Activated effector memory CD4-positive, alpha-beta T cell treated with anti-CD3 and anti-CD28 coated beads, Interleukin-2, amount 50 U/mL, for 16 hours (primary cell): ENCODE measurements around the gene C6.
"Not testable (repeated sequence)": the region's sequence is repeated elsewhere in the genome, so short reads cannot be mapped to it uniquely, and the experiment has no call there.

Experiments used
- DNase-seq: peaks from one replicate; pipeline ENCODE4 v3.0.0-alpha.2; 2020

C6 gene

DNA sequence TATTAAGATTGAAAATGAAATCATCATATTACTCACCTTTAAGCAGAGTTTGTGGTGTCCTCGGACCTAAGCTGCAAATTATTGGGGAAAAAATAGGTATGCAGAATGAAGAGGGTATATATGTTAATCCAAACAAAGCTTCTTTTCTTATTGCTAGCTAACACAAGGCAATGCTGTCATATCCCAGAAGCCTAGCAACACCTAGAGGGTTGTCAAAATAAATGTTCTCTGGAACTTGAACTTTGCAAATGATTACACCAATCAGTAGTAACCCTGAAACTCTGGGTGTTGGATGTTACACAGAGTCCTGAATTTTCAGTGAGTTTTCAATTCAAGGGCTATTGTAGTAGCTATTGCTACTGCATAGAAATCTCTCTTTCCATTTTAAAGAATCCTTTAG lies at the start of gene C6:
C6 (minus strand) TSS at position 193 of the 400 bp plus-strand sequence. CDS start 10,302 bp downstream, outside the sequence.
- no peak for DNase-seq

DNA sequence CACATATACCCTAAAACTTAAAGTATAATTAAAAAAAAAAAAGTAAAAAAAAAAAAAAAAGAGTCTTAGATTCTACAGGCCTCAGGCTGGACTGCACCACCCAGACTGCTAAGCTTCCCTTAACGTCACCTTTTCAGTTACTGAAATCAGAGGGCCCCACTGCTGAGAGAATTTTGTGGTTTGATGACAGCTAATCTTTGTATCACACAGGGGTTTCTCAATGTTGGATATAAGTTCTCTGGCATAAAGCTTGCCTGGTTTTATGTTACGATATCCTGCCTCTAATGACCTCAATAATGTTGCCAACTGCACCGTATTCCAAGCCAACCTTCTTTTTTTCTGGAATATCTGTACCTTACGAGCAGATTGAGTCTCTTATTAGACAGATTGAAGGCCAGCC lies 43.1 kb upstream of the C6 start:
- no peak for DNase-seq

DNA sequence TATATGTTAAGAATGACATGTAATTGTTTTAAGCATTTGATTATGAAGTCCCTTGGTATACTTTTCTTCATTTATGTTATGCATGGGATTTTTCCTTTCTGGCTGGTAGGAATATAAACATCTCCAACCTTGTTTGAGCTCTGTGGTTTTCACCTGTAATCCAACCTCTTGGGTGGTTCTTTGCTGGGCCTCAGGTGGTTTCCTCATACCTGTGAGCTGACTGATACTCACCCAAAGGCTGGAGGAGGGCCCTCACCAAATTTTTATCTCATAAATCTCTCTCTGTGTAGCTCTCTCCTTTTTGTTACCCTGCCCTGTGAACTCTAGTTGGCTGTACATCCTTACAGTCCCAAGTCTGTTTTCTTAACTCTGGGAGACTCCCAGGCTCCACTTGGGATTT lies 39.8 kb upstream of the C6 start:
- no peak for DNase-seq

DNA sequence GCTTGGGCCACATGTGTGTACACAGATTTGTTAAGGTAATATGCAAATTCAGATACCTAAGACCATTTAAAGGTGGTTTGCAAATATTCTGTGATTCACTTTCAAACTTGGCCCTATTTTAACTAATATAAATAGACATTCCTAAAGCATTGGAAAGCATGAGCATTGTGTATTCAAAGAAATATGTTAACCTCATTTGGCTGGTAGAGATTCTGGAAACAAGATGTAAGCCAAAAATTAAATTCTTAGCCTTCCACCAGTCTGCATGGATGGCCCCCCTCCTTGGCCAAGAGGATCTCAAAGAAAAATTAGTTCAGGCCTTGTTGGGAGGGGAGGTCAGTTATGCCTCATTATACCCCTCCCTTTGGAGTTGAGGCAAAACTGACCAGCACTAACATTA lies 38.7 kb upstream of the C6 start:
- DNase-seq = no peak

DNA sequence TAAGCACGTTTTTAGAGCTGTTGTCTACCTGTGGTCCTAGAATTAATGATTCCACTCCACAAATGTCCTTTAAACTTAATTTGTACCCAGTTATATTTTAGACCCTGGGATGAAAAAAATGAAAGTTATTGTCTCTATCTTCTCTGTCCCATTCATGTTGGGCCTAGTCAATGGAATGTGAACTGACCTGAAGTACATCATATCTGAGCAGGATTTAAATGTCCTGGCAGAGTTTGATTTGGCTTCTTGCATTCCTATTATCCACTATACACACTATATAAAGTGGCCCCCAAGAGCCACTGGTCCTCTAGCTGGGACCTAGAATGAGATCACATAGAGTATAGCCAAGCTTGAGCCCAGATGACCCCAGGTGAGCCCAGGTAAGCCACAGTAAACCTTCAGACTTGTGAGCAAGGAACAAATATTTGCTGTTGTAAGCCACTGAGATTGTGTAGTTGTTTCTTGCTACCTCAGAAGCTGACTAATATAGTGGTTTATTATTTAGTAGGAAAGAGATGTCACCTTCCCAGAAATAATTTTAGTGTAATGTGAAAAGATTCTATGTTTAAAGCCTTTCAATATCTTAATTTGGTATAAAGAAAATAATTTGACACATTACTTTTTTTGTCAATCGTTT lies 37.1 kb upstream of the C6 start:
- DNase-seq = no peak

DNA sequence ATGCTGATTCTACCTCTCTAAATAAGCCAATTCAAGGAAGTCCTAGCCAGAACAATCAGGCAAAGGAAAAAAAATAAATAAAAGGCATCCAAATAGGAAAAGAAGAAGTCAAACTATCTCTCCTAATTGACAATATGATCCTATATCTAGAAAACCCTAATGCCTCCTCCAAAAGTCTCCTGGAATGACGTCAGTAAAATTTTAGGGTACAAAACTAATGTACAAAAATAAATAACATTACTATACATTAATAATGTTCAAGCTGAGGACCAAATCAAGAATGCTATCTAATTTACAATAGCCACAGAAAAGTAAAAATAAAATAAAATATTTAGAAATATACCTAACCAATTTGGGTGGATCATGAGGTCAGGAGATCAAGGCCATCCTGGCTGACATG lies 33.8 kb upstream of the C6 start:
- DNase-seq = no peak

DNA sequence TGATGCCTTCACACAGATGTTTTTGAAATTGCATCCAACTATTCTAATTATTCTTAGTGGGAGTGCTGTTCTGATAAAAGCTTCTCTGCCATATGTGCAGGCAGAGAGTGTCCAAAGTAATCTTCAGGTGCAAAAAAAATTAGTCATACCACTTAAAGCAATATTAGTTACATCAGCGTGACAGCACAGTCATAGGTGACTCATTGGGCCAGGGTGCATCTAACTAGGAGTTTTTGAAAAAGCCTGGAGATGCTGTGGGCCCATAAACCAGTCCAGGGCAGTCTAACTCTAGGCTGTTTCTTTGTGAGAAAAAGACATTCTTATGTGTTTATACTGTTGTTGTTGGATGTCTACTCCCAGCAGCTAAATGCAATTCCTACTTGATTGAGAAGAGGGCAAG lies 33.0 kb upstream of the C6 start:
- DNase-seq = no peak

DNA sequence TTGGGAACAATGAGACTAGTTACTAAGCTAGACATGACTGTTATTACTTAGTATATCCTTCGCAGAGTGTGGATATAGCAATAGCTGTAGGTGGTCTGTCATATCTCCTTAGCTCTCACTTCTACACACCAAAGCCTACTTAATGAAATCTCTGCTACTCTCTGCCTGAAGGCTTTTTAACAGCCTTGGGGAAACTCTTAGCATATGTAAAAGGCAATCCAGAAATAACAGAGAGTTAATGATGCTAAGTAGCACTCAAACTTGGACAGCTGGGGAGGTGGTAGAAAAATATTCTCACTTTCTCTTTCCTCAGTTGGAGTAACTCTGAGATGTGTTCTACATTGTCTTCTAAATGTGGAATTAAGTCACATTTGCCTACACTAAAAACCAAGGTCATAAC lies 30.2 kb upstream of the C6 start:
- no peak for DNase-seq

DNA sequence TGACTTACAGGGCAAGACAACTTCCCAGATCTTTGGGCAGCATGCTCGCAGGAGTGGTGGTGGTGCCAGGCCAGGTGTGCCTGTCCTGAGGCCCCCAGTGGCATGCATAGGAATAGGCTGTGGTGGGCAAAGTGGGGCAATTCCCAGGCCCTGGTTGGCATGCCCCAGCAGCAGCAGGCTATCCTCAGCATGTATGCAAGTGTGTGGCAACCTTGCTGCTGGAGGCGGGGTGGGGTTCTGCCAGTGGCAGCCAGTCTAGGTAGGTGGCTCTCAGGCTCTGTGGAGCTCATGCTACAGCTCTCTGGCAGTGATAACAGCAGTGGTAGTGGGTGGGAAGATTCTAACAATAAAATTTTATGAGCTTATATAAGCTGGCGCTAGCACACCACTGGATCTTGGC lies 27.7 kb upstream of the C6 start:
- no peak for DNase-seq

DNA sequence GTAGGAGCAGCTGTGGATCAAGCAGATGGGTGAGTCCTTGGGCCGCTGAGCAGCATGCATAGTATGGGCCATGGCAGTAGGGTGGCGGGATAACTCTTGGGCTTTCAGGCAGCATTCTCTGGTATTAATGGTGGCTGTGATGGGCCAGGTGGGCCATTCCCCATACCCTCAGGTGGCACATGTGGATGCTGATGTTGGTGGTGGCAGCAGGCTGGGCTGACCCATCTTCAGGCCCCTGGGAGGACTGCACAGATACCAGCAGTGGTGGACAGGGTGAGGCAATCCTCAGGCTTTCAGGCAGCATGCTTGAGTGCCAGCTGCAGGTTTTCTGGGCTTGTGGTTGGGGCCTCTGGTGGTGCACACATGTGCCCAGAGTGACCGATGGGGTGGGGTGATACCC lies 27.1 kb upstream of the C6 start:
- DNase-seq = no peak

DNA sequence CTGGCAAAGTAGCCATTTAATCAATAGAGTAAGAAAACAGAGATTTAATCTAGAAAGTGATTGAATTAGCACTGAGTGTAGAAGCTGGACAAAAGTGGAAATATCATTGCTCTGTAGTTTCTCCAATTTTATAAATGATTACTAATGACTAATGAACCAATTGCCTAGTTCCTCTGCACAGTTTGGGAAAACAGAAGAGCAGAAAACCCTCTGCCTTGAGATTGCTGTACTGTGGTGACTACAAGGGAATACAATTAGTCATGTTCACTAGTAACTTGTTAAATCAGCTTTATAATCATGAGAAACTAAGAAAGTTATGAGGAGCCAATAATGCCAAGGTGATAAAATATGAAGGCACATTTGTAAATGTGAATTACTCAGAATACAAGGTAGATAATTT lies 21.1 kb upstream of the C6 start:
- DNase-seq = no peak

DNA sequence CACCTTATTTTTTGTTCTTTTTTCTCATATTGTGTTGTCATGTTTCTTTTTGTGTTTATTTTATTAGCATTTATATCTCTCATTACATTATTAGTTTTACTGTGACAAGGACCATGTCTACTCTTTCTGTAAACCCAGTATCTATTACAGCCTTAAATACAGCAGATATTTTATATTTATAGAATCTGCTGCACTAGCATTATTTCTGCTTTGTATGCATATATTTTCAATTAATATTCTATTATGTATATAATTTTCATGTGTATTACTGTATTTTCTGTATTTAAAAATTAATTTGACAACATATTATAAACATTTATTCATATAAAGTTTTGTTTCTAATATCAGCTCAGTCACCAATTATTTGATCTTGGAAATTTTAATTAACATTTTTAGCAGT lies 19.5 kb upstream of the C6 start:
- DNase-seq = no peak

DNA sequence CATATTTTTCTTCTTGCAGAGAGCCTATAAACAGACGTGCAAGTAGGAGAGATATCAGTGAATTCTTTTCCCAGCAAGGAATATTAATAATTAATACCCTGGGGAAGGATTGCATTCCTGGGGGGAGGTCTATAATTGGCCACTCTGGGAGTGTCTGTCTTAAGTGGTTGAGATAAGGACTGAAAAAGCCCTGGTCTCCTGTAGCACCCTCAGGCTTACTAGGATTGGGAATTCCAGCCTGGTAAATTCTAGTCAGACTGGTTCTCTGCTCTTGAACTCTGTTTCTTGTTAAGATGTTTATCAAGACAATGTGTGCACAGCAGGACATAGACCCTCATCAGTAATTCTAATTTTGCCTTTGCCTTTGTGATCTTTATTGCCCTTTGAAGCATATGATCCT lies 16.9 kb upstream of the C6 start:
- DNase-seq = not testable (repeated sequence)

DNA sequence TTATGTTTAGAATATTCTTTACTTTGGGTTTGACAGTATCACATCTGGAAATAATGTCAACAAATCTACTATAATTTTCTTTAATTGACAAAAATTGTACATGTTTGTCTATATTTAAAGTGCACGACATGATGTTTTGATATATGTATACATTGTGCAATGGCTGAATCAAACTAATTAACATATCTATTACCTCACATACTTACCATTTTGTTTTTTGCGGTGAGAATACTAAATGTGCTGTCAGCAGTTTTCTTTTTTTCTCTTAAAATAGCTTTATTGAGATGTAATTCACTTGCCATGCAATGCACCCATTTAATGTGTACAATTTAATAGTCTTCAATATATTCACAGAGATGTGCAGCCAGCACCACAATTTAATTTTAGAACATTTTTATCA lies 10.6 kb upstream of the C6 start:
- DNase-seq = no peak

DNA sequence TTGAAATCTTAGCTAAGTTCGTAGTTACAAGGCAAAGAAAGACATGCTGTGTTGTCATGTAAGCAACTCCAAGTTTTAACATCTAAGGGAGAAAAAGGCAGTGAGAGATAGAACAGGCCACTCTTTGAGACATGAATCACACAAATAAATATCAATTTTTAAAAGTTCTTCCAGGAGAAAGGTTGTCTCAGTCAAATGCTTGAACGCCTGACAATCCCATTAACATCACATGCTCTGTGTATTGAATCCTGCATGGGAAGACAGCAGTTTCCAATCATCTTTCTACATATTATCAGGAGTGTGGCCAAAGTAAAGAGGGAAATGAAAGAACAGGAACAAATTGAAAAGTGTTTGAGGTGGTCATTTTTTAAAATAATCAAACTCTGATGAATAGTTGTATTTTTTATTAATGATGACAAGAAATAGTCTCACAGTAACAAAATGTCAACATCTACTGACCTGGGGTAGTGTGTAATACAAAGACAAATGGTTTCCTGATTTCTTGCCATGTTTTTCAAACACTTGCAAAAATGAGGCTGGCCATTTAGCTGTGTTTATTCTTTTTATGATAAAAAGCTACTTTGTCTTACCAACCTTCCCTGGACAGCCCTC lies 6.4 kb upstream of the C6 start:
- DNase-seq = no peak

DNA sequence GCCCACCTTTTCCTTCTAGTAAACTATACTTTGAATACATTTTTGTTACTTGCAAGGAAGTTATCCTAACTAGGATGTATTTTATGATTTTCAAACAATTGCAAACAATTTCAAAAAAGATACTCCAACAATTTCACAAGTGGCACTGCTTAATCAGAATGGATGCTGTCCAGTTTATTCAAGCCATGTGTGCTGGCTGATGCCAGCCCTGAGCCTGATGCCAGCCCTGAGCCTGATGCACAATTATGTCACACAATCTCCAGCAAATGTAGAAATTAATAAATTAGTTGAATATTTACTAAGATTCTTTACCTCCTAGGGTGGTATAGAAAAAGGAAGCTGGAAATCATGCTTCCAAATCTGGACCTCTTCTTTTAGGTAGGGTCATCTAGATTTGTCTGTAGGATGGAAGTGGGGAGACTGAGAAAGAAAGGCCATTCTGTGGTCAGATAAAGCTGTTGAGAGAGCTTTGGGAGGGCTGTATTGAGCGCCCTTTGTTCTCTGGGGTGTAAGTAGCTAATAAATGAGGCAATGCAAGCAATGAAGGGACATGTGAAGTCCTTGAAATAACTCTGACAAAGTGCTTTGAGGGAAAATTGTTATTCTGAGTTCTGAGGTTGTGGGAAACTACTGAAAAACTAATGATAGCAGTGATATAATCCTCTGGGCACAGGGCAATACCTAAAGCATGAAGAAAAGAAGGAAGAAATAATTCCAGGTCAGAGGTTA lies 5.8 kb upstream of the C6 start:
- DNase-seq = no peak

DNA sequence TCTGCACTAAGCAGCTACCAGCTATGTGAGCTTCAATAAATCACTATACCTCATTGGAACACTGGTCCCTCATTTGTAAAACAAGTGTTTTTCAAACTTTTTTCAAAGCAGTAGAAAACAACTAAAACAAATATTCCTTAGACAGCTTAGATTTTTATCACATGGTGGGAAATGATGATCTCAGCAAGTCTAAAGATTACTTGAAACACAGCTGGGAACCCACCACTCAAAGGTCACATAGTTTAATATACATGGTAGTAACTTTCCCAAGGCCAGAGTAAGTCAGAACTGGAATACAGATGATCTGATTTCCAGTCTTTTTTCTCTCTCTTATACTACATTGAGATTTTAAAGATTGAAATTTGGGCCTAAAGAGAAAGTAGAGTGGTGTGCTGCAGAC lies 850 bp upstream of the C6 start:
- DNase-seq = no peak

DNA sequence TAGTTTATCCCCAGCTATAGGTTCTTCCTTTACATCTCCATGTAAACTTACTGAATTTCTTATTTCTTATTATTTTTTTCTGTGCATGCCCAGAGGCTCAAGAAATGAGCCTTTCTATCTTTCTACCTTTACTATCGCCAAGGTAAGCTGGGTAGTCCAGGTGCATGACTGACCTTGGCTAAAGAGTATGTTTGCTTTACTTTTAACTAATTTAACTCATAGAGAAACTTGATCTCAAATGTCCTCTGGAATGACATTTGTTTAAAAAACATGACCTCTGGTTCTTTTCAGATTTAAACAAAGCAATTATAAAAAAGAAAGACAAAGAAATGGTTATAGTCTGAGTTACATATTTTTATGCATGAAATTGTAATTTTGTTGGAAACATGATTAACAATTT lies 397 bp downstream of the C6 start:
- no peak for DNase-seq

DNA sequence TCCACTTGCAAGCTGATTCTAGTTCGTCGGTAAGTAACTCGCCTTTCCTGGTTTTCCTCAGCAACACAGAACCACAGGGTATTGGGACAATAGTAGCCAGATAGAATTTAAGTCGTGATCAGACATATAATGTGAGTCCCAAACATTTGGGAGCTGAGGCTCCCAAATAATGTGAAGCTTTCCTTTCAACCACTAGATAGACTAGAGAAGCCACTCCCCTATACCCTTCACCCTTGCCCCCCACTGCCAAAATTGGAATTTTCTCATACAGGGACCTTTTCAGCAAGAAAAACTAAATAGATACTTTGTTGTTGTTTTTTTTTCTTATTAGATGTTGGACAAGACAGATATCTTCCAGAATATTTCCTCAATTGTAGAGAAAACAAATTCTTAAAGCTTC lies 1.9 kb downstream of the C6 start:
- DNase-seq = no peak

DNA sequence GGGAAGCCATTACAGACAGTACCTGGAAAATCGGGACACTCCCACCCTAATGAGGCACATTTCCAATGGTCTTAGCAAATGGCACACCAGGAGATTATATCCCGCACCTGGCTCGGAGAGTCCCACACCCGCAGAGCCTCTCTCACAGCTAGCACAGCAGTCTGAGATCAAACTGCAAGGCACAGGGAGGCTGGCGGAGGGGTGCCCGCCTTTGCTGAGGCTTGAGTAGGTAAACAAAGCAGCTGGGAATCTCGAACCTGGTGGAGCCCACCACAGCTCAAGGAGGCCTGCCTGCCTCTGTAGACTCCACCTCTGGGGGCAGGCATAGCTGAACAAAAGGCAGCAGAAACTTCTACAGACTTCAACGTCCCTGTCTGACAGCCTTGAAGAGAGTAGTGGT lies 7.9 kb downstream of the C6 start:
- peak; percentile 47 for DNase-seq

DNA sequence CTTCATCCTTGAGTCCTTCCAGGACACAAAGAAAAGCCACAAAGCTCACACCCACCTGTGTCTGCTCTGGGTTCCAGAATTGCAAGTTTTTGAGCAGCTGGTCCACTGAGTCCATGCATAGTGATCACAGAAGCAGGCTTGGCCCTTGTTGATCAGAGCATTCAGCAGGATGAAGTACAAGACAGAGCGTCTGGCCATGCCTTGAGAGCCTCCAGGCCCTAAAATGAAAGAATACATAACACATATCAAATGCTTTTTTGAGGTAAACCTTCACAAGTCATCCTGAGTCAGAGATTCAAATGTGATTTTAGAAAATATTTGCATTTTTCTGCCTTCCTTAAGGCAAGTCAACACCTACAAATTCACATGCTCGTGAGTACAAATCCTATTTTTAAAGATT lies 10.3 kb downstream of the C6 start:
- DNase-seq = no peak

DNA sequence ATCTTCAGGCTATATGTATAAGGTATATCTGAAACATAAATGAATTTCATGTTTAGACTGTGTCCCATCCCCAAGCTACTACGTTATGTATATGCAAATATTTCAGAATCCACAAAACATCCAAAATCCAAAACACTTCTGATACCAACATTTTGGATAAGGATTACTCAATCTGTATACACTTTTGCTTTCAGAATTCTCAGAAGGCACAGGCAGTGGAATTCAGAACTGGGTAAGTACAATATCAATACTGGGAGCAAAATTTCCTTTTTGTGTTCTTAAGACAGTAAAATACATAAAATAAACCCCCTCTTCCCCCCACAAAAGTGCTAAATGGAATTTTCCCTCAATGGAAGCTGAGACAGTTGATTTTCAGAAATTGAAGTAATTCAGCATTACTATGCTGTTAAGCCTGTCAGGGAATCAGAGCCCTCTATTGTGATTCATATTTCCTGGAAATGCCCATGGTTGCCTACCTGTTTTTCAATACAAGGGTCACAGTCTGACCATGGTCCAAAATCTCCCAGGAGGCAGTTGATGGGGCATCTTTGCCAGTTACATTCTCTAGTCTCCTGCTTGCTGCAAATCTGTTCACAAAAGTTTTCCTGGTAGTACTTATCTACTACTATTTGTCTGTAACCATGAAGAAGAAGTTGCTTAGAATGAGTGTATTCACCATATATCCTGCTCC lies 12.1 kb downstream of the C6 start:
- DNase-seq = no peak

DNA sequence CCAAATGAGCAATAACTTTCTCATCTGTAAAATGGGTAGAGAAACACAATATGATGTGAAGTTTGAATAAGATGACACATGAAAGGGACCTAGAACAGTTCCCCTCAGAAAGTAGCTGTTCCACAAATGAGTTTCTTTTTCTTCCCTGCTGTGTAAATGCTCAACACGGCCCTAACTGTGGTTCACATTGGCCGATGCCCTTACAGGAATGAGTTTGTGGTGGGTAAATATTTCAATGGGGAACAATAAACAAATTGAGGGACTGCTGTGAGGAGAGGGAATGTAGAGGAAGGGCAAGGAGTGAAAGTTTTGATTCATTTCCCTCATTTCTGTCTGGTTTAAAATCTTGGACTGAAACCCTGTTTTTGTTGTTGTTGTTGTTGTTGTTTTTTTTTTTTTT lies 12.8 kb downstream of the C6 start:
- DNase-seq = no peak

DNA sequence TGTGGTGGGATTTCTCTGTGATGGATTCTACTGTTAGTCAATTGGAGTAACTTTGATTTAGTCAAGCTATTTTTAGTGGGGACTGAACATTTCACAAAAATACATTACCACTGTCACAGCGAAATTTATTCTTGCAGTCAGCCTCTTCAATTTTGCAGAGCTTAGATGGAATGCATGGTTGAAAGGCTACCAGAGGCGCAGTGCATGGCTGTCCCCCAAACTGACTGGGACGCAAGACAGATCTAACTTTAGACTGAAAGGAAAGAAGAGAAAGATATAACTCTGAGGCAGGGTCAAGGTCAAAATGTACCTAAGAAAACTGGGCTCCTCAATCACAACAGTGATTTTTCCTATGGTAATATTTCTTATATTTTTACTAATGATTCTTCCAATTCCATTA lies 13.7 kb downstream of the C6 start:
- no peak for DNase-seq
